ENCODE data around the gene KLF2. TPM values are rescaled to one million over a fixed set of nuclear protein-coding genes. Genes with fewer than 3 reads are reported as not detected.

KLF2 gene
- polyA plus RNA-seq, 1 experiment, result 1.8 TPM

DNA sequence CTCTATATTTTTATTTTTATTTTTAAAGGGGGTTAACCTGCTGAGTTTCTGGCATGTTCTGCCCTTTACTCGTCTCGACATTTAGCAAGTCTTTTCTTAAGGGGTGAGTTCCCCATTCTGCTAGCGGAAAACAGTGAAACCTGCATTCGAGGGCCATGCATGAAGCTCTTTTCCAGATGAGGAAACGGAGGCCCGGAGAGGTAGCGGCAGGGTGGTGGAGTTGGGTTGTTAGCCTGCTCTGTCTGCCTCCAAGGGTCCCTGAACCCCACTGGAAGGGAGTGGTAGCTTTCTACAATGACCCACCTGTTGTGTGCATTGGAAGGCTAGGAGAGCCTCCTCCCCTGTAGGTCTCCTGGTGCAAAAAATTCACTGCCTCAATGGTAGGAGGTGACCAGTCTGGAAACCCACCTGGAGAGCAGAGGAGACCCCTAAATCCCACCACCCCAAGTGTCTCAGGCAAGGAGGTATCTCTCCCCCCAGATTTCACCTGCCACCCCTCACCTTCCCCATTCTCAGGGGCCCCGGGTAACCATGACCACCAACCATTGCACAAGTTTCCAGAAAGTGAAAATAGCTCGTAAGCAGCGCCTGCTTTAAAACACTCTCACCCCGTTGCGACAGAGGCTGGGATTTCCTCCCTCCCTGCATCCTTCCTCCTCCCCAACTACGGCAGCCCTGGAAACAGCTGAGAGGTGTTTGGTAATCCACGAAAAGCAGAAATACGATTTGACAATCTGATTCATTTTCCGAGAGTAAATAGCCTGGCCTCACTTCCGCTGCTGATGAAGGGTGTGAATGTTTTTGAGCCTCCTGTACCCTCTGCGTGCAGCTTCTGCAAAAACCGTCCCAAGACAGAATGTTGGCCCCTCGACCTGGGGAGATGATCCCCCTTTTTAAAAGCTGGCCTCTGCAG lies 3.5 kb downstream of the KLF2 start:
- POLR2A ChIA-PET, result interaction anchor here (0.8 to 1.4 kb wide), 3 partner anchors 11 to 89 kb away, joined by 3 to 5 read pairs (median 3); no protein-coding TSS in a partner anchor
- H3K4me3 ChIP-seq (ENCODE audit: low read depth, low read length), result no peak overlapping the region
- TF ChIP-seq CTCF (IDR thresholded peaks at IDR 0.05; ENCODE audit: insufficient read depth, low read depth, low read length), result no peak
- peaks cover 6% of the 10 kb centered on the region for H3K36me3 ChIP-seq (ENCODE audit: control insufficient read depth, insufficient read depth, low read length)
- no peaks in the 10 kb centered on the region for H3K27me3 ChIP-seq (ENCODE audit: control insufficient read depth, insufficient read depth, low read length)
- no peak for DNase-seq (ENCODE audit: low read depth)
- CTCF ChIA-PET, result interaction anchor here (0.6 to 2.1 kb wide), 5 partner anchors 13 to 85 kb away, joined by 3 to 10 read pairs (median 4); no protein-coding TSS in a partner anchor

DNA sequence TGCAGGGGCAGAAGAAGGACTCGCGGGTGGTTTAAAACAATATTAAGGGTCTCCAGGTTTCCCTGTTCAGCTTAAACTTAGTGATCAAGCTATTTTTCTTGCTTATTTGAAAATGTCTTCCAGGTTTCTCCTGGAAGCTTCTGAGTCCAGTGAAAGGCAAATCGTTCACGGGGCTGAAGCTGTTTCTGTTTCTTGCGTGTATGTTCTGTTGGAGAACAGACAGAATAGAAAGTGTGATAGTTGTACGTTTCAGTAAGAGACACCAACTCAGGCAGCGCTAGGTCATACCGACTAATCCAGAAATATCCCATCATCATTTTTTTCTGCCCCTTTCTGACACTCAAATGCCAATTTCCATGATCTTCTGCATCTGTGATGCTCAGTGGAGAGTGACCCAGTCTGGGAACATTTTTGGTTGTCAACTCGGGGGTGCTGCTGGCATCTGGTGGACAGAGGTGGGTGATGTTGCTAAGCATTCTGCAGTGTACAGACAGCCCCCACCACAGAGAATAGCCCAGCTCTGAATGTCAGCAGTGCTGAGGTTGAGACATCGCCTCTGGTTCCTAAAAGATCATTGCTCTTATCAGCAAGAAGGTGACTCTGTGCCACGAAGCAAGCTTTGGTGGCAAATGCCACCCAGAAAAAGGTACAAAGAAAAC lies 4.3 kb downstream of the KLF2 start:
- DNase-seq (ENCODE audit: low read depth), result no peak
- H3K4me3 ChIP-seq (ENCODE audit: low read depth, low read length), result no peak overlapping the region
- peaks cover 6% of the 10 kb centered on the region for H3K36me3 ChIP-seq (ENCODE audit: control insufficient read depth, insufficient read depth, low read length)
- H3K27me3 ChIP-seq (ENCODE audit: control insufficient read depth, insufficient read depth, low read length), result no peaks in the 10 kb centered on the region
- ChIA-PET CTCF (interaction anchor here (0.8 to 2.1 kb wide), 4 partner anchors 54 to 85 kb away, joined by 4 to 10 read pairs (median 6); no protein-coding TSS in a partner anchor), POLR2A (interaction anchor here (0.7 to 1.4 kb wide), 4 partner anchors 10 to 1975 kb away, joined by 3 to 5 read pairs (median 3); no protein-coding TSS in a partner anchor)
- TF ChIP-seq CTCF (IDR thresholded peaks at IDR 0.05; ENCODE audit: insufficient read depth, low read depth, low read length), result no peak

DNA sequence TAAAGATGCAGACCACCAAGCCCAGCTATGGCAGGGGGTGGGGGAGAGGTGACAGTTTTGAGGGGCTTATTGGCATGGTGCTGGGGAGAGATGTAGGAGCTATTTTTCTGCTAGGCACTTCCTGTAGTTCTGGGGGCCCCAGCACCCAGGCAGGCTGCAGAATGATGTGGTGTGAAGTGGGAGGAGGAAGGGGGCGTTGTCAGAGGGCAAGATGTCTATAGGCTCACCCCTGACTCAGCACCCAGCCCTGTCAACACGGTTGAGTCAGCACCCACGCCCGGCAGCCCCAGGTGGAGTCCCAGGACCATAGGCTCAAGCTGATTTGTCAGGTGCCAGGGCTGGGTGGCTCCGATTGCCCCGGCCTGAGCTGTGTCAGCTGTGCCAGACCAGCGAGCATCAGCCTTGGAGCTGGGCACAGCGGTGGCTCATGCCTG lies 5.8 kb downstream of the KLF2 start:
- H3K4me3 ChIP-seq (ENCODE audit: low read depth, low read length), result no peak overlapping the region
- no peaks in the 10 kb centered on the region for H3K27me3 ChIP-seq (ENCODE audit: control insufficient read depth, insufficient read depth, low read length)
- no peak for TF ChIP-seq CTCF (IDR thresholded peaks at IDR 0.05; ENCODE audit: insufficient read depth, low read depth, low read length)
- ChIA-PET POLR2A (no interaction called here), CTCF (interaction anchor here (2.4 kb wide), 1 partner anchor 46 kb away, joined by 5 read pairs; no protein-coding TSS in a partner anchor)
- no peak for DNase-seq (ENCODE audit: low read depth)
- H3K36me3 ChIP-seq (ENCODE audit: control insufficient read depth, insufficient read depth, low read length), result peaks cover 6% of the 10 kb centered on the region

DNA sequence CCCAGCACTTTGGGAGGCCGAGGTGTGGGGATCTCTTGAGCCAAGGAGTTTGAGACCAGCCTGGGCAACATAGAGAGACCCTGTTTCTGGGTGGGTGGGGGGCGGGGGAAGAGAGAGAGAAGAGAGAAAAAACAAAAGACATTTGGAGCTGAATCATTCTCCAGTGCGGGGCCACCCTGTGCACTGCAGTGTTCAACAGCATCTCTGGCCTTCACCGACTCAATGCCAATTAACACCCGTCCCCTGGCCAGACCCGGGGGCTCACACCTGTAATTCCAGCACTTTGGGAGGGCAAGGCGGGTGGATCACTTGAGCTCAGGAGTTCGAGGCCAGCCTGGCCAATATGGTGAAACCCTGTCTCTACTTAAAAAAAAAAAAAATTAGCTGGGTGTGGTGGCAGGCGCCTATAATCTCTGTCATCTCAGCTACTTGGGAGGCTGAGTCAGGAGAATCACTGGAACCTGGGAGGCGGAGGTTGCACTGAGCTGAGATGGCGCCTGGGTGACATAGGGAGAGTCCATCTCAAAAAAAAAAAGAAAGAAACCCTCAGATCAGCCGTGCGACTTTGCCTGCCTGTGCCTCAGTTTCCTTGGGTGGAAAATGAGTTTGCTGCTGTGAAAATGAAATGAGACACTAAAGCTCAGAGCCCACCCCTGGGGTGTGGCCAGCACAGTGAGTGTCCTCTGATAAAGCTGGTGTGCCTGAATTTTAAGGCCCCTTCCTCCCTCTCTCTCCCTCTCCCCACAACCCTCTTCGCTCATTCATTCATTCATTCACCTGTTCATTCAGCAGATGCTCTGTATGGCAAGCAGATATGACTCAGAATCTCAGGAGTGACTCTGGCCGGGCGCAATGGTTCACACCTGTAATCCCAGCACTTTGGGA lies 6.4 kb downstream of the KLF2 start:
- no peak for DNase-seq (ENCODE audit: low read depth)
- Histone ChIP-seq H3K36me3 (ENCODE audit: control insufficient read depth, insufficient read depth, low read length) (peaks cover 6% of the 10 kb centered on the region), H3K4me3 (ENCODE audit: low read depth, low read length) (no peak overlapping the region), H3K27me3 (ENCODE audit: control insufficient read depth, insufficient read depth, low read length) (no peaks in the 10 kb centered on the region)
- no peak for TF ChIP-seq CTCF (IDR thresholded peaks at IDR 0.05; ENCODE audit: insufficient read depth, low read depth, low read length)
- ChIA-PET POLR2A (no interaction called here), CTCF (interaction anchor here (0.6 to 2.4 kb wide), 3 partner anchors 22 to 84 kb away, joined by 3 to 5 read pairs (median 5); no protein-coding TSS in a partner anchor)
